SIG-M5 treated with dmso at 0.1 percent for 504 hours (cell line): ENCODE data around the gene HOGA1.
"Not testable (repeated sequence)": the region's sequence is repeated elsewhere in the genome, so short reads cannot be mapped to it uniquely, and the experiment has no call there.

Experiments
- DNase-seq: peaks from one replicate; lab custom pipeline; 2025; ENCODE audit not compliant: unreplicated experiment; lab: John Stamatoyannopoulos, UW

Gene HOGA1

GRCh38 chr10:97607095-97607636 is 23.0 kb downstream of the HOGA1 start:
- no peak for DNase-seq

GRCh38 chr10:97608991-97609561 is 24.9 kb downstream of the HOGA1 start:
- DNase-seq = no peak

GRCh38 chr10:97611473-97611872 is 27.3 kb downstream of the HOGA1 start:
- no peak for DNase-seq

GRCh38 chr10:97612386-97612785 is 28.2 kb downstream of the HOGA1 start:
- DNase-seq = peak; percentile 5

GRCh38 chr10:97618285-97618684 is 34.1 kb downstream of the HOGA1 start:
- DNase-seq = no peak

- DNase-seq = no peak
Measured at GRCh38 chr10:97618733-97619132, 34.5 kb downstream of the HOGA1 start.

GRCh38 chr10:97623277-97623676 is 39.1 kb downstream of the HOGA1 start:
- DNase-seq = no peak

- no peak for DNase-seq
Measured at GRCh38 chr10:97627731-97628130, 43.5 kb downstream of the HOGA1 start.

- DNase-seq = no peak
Measured at GRCh38 chr10:97628228-97628627, 44.0 kb downstream of the HOGA1 start.

GRCh38 chr10:97629289-97629688 is 45.1 kb downstream of the HOGA1 start:
- DNase-seq = peak; percentile 29

GRCh38 chr10:97631098-97631497 is 46.9 kb downstream of the HOGA1 start:
- no peak for DNase-seq

GRCh38 chr10:97632949-97633884 is 49.0 kb downstream of the HOGA1 start, which contains the start of gene MORN4:
Gene MORN4 (minus strand): TSS chr10:97633500. CDS start chr10:97619653, 13,847 bp downstream.
- peak; percentile 88 for DNase-seq

GRCh38 chr10:97633921-97634320 is 49.7 kb downstream of the HOGA1 start:
- peak; percentile 34 for DNase-seq

- DNase-seq = no peak
Measured at GRCh38 chr10:97635577-97635976, 51.4 kb downstream of the HOGA1 start.

- DNase-seq = not testable (repeated sequence)
Measured at GRCh38 chr10:97639090-97639489, 54.9 kb downstream of the HOGA1 start.

- DNase-seq = peak; percentile 98
Measured at GRCh38 chr10:97640174-97640867, 56.1 kb downstream of the HOGA1 start, which contains the start of gene PI4K2A. Gene PI4K2A (plus strand): TSS chr10:97640671. CDS start chr10:97640743, 72 bp downstream.

GRCh38 chr10:97640868-97641811 is 57.0 kb downstream of the HOGA1 start:
- DNase-seq = peak; percentile 29

GRCh38 chr10:97642471-97643159 is 58.4 kb downstream of the HOGA1 start:
- DNase-seq = not testable (repeated sequence)

- DNase-seq = no peak
Measured at GRCh38 chr10:97643441-97643985, 59.3 kb downstream of the HOGA1 start.
